ENCODE measurements around the gene AQR.

The AQR gene

GRCh38 chr15:34889476-34889875, 80.1 kb downstream of the AQR start:
- H3K4me3 ChIP-seq = no peak overlapping the region
- H3K36me3 ChIP-seq (replicated peaks) = peaks cover 36% of the 10 kb centered on the region
- no peak for DNase-seq (ENCODE audit: low spot score in 2 of 2)
- H3K27me3 ChIP-seq (ENCODE audit: low read depth) = no peaks in the 10 kb centered on the region
- no peaks in the 10 kb centered on the region for H3K4me1 ChIP-seq
- in situ Hi-C loops (cut with MboI; ENCODE audit: low sequenced_read_pairs) = no loop called here
- H3K9me3 ChIP-seq = no peaks in the 10 kb centered on the region

DNA sequence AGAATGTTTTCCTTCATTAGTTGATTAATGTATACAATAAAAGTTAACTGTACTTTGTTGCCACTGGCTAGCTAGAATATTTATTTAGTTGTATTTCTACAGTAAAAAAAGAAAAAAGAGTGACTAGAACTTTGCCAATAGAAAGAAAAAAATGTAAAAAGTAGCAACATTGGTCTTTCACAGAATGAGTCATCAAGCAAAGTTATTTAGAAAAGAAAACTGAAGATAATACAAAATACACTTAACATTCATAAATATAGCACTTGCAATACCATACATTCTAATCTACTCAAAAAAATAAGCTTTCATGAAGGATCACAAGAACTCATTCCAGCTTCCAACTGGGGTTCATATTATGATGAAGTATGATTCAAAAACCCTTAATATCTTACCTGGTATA, 83.4 kb downstream of the AQR start:
- Histone ChIP-seq H3K27me3 (ENCODE audit: low read depth) (no peaks in the 10 kb centered on the region), H3K4me3 (no peak overlapping the region), H3K4me1 (no peaks in the 10 kb centered on the region), H3K9me3 (no peaks in the 10 kb centered on the region), H3K36me3 (replicated peaks) (peaks cover 33% of the 10 kb centered on the region)
- in situ Hi-C loops (cut with MboI; ENCODE audit: low sequenced_read_pairs) = no loop called here
- no peak for DNase-seq (ENCODE audit: low spot score in 2 of 2)

DNA sequence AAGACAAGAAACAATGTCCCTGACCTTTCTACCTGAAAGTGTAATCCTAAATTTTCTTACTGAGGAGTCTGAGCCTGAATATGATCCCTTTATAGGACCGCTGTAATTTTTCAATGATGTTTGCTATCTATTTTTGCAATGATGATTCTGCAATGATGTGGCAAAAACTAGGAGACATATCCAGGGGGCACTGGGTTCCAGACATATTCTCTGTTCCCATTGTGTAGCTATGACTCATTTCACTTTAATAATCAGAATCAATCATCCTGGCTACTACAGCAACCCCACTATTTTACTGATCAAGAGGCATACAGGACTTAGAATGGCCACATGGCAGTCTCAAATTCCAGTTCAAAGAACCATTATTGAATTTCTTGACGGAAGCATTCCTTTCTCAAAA, 85.9 kb downstream of the AQR start:
- no peaks in the 10 kb centered on the region for H3K4me1 ChIP-seq
- no peak for DNase-seq (ENCODE audit: low spot score in 2 of 2)
- H3K27me3 ChIP-seq (ENCODE audit: low read depth) = no peaks in the 10 kb centered on the region
- in situ Hi-C loops (cut with MboI; ENCODE audit: low sequenced_read_pairs) = no loop called here
- no peaks in the 10 kb centered on the region for H3K9me3 ChIP-seq
- no peak overlapping the region for H3K4me3 ChIP-seq
- peaks cover 33% of the 10 kb centered on the region for H3K36me3 ChIP-seq (replicated peaks)

DNA sequence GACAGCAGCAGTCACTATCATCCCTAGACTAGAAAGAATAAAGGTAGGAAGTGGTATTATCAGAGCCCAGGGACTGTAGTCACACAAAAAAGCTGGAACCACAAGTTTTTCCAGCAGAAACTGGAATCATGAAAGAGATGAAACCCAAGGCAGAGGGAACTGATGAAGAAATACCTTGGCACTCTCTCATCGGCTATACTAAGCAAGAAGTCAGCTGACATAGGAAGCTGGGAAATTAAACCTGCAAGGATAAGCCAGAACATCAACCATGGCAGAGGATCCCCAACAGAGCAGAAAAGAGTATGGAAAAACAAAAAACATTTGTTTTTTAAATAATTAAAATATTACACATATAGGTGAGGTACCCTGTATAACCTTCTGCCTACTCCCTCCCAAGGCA, 86.5 kb downstream of the AQR start:
- peaks cover 28% of the 10 kb centered on the region for H3K36me3 ChIP-seq (replicated peaks)
- no peaks in the 10 kb centered on the region for H3K9me3 ChIP-seq
- H3K4me3 ChIP-seq = no peak overlapping the region
- no peak for DNase-seq (ENCODE audit: low spot score in 2 of 2)
- in situ Hi-C loops (cut with MboI; ENCODE audit: low sequenced_read_pairs) = no loop called here
- H3K27me3 ChIP-seq (ENCODE audit: low read depth) = no peaks in the 10 kb centered on the region
- H3K4me1 ChIP-seq = no peaks in the 10 kb centered on the region

GRCh38 chr15:34879107-34879506, 90.4 kb downstream of the AQR start:
- H3K36me3 ChIP-seq (replicated peaks) = peaks cover 32% of the 10 kb centered on the region
- DNase-seq (ENCODE audit: low spot score in 2 of 2) = no peak
- no peaks in the 10 kb centered on the region for H3K9me3 ChIP-seq
- no peaks in the 10 kb centered on the region for H3K27me3 ChIP-seq (ENCODE audit: low read depth)
- in situ Hi-C loops (cut with MboI; ENCODE audit: low sequenced_read_pairs) = no loop called here
- no peak overlapping the region for H3K4me3 ChIP-seq
- no peaks in the 10 kb centered on the region for H3K4me1 ChIP-seq

GRCh38 chr15:34876640-34877039, 92.9 kb downstream of the AQR start:
- no peak for DNase-seq (ENCODE audit: low spot score in 2 of 2)
- no peaks in the 10 kb centered on the region for H3K4me1 ChIP-seq
- H3K36me3 ChIP-seq (replicated peaks) = peaks cover 30% of the 10 kb centered on the region
- in situ Hi-C loops (cut with MboI; ENCODE audit: low sequenced_read_pairs) = no loop called here
- H3K9me3 ChIP-seq = no peaks in the 10 kb centered on the region
- H3K4me3 ChIP-seq = no peak overlapping the region
- no peaks in the 10 kb centered on the region for H3K27me3 ChIP-seq (ENCODE audit: low read depth)

- no peaks in the 10 kb centered on the region for H3K4me1 ChIP-seq
- H3K4me3 ChIP-seq = no peak overlapping the region
- H3K9me3 ChIP-seq = no peaks in the 10 kb centered on the region
- no peak for DNase-seq (ENCODE audit: low spot score in 2 of 2)
- peaks cover 15% of the 10 kb centered on the region for H3K36me3 ChIP-seq (replicated peaks)
- H3K27me3 ChIP-seq (ENCODE audit: low read depth) = no peaks in the 10 kb centered on the region
- in situ Hi-C loops (cut with MboI; ENCODE audit: low sequenced_read_pairs) = no loop called here
Measured at GRCh38 chr15:34869110-34869509, 100.4 kb downstream of the AQR start.

DNA sequence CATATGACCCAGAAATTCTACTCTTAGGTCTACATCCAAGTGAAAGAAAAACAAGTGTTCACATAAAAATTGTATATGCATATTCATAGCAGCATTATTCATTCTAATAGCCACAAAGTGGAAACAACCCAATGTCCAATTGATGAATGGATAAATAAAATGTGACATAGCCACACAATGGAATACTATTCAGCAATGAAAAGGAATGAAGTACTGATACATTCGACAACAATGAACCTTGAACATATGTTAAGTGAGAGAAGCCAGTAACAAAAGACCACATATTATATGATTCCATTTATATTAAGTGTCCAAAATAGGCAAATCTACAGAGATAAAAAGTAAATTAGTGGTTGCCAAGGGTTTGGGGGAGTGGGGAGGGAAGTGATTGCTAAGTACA, 104.0 kb downstream of the AQR start:
- Histone ChIP-seq H3K4me1 (no peaks in the 10 kb centered on the region), H3K9me3 (no peaks in the 10 kb centered on the region), H3K36me3 (replicated peaks) (peaks cover 19% of the 10 kb centered on the region; the same call in 1 of the 2 replicates), H3K27me3 (ENCODE audit: low read depth) (no peaks in the 10 kb centered on the region), H3K4me3 (no peak overlapping the region)
- no peak for DNase-seq (ENCODE audit: low spot score in 2 of 2)
- in situ Hi-C loops (cut with MboI; ENCODE audit: low sequenced_read_pairs) = no loop called here

DNA sequence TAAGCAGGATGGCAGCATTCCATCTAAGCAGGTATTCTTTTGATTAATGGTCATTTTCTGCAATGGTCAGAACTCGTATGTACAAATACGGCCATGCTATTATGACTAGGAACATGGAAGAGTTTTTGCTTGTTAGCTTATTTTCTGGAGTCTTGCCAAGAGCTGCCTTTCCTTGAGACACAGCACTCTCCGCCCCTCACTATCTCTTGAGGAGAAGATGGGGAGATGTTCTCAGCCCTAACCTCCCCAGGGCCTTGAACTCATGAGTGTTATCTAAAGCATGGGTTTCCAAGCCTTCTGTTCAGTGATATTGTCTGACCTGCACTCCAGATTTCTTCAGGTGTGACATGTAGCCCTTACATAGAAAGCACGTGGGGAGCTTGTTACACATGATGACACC, 108.3 kb downstream of the AQR start:
- Histone ChIP-seq H3K4me3 (no peak overlapping the region), H3K4me1 (no peaks in the 10 kb centered on the region), H3K36me3 (replicated peaks) (peaks cover 14% of the 10 kb centered on the region; the same call in 1 of the 2 replicates), H3K27me3 (ENCODE audit: low read depth) (no peaks in the 10 kb centered on the region), H3K9me3 (no peaks in the 10 kb centered on the region)
- no peak for DNase-seq (ENCODE audit: low spot score in 2 of 2)
- in situ Hi-C loops (cut with MboI; ENCODE audit: low sequenced_read_pairs) = no loop called here

DNA sequence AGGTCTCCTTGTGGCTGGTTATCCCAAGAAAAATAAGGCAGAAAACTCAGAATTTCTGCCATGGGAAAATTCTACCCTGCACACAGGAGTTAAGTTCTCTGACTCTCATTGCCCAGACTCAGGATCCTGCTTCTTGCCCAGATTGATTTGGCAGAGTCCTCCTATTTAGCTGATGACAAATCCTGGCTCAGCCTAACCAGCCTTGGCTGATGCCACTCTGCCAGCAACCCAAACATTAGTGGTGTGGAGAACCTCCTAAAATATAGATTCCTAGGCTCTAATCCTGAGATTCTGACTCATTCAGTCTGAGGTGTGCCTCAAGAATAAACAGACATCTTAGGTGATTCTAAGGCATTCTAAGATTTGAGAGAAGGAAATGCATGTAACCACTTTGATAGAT, 113.6 kb downstream of the AQR start:
- no peak for DNase-seq (ENCODE audit: low spot score in 2 of 2)
- H3K4me3 ChIP-seq = no peak overlapping the region
- peaks cover 4% of the 10 kb centered on the region for H3K36me3 ChIP-seq (replicated peaks)
- in situ Hi-C loops (cut with MboI; ENCODE audit: low sequenced_read_pairs) = no loop called here
- H3K9me3 ChIP-seq = no peaks in the 10 kb centered on the region
- no peaks in the 10 kb centered on the region for H3K4me1 ChIP-seq
- no peaks in the 10 kb centered on the region for H3K27me3 ChIP-seq (ENCODE audit: low read depth)

- H3K9me3 ChIP-seq = no peaks in the 10 kb centered on the region
- H3K36me3 ChIP-seq (replicated peaks) = peaks cover 4% of the 10 kb centered on the region
- DNase-seq (ENCODE audit: low spot score in 2 of 2) = no peak
- H3K27me3 ChIP-seq (ENCODE audit: low read depth) = no peaks in the 10 kb centered on the region
- H3K4me3 ChIP-seq = no peak overlapping the region
- no peaks in the 10 kb centered on the region for H3K4me1 ChIP-seq
- in situ Hi-C loops (cut with MboI; ENCODE audit: low sequenced_read_pairs) = no loop called here
Measured at GRCh38 chr15:34855413-34855812, 114.1 kb downstream of the AQR start.

GRCh38 chr15:34854232-34854631, 115.3 kb downstream of the AQR start:
- no peaks in the 10 kb centered on the region for H3K9me3 ChIP-seq
- in situ Hi-C loops (cut with MboI; ENCODE audit: low sequenced_read_pairs) = no loop called here
- no peak for DNase-seq (ENCODE audit: low spot score in 2 of 2)
- H3K4me1 ChIP-seq = no peaks in the 10 kb centered on the region
- H3K36me3 ChIP-seq (replicated peaks) = peaks cover 4% of the 10 kb centered on the region
- H3K4me3 ChIP-seq = no peak overlapping the region
- H3K27me3 ChIP-seq (ENCODE audit: low read depth) = no peaks in the 10 kb centered on the region

GRCh38 chr15:34853001-34853758, 116.4 kb downstream of the AQR start:
- H3K4me1 ChIP-seq = no peaks in the 10 kb centered on the region
- in situ Hi-C loops (cut with MboI; ENCODE audit: low sequenced_read_pairs) = no loop called here
- H3K36me3 ChIP-seq (replicated peaks) = peaks cover 4% of the 10 kb centered on the region
- no peak for DNase-seq (ENCODE audit: low spot score in 2 of 2)
- H3K4me3 ChIP-seq = no peak overlapping the region
- no peaks in the 10 kb centered on the region for H3K27me3 ChIP-seq (ENCODE audit: low read depth)
- H3K9me3 ChIP-seq = no peaks in the 10 kb centered on the region

DNA sequence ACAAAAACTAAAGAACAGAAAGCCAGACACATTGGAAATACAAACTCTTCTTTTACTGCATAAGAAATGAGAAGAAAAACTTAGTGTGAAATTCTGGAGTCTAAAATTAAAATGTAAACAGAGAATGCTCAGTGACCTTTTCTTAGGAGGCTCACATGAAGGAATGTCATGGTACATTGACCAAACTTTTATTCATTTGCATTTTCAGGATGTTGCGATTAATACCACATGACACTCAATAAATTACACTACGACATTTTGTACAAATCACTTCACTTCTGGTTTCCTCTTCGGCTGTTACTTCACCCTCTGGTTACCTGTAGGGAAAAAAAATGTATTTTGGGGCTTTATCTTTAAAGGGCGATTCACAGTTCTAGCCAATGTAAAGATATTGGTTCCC, 117.8 kb downstream of the AQR start:
- in situ Hi-C loops (cut with MboI; ENCODE audit: low sequenced_read_pairs) = no loop called here
- Histone ChIP-seq H3K36me3 (replicated peaks) (peaks cover 3% of the 10 kb centered on the region), H3K9me3 (no peaks in the 10 kb centered on the region), H3K27me3 (ENCODE audit: low read depth) (no peaks in the 10 kb centered on the region), H3K4me3 (no peak overlapping the region), H3K4me1 (no peaks in the 10 kb centered on the region)
- no peak for DNase-seq (ENCODE audit: low spot score in 2 of 2)

GRCh38 chr15:34851007-34851406, 118.5 kb downstream of the AQR start:
- Histone ChIP-seq H3K27me3 (ENCODE audit: low read depth) (no peaks in the 10 kb centered on the region), H3K4me3 (no peak overlapping the region), H3K4me1 (no peaks in the 10 kb centered on the region)

More at GRCh38 chr15:34851007-34851406, 118.5 kb downstream of the AQR start:
- in situ Hi-C loops (cut with MboI; ENCODE audit: low sequenced_read_pairs) = no loop called here
- no peak for DNase-seq (ENCODE audit: low spot score in 2 of 2)
- Histone ChIP-seq H3K36me3 (replicated peaks) (no peaks in the 10 kb centered on the region; the same call in 1 of the 2 replicates), H3K9me3 (no peaks in the 10 kb centered on the region)
